Spinal cord (tissue), 10 donors: ENCODE results near the gene SYNDIG1L. TPM values are rescaled to one million over a fixed set of nuclear protein-coding genes. Genes with fewer than 3 reads are reported as not detected.
"Not testable (repeated sequence)": the region's sequence is repeated elsewhere in the genome, so short reads cannot be mapped to it uniquely, and the experiment has no call there.

ENCODE experiments used
- DNase-seq, 6 donors: peaks; one replicate each; pipeline versions ENCODE4 v3.0.0 to v3.0.0-alpha.2; 2013 to 2015; ENCODE audit warnings: low spot score in 6 of 6, low read depth in 4 of 6
- H3K27ac ChIP-seq: one replicate; pipeline ENCODE4 v1.5.1; 2013; ENCODE audit warnings: low read depth, low read length, control low read depth
- H3K27me3 ChIP-seq: one replicate; pipeline ENCODE4 v1.6.1; 2013; ENCODE audit warnings: low read length; ENCODE audit not compliant: control insufficient read depth, insufficient read depth
- H3K36me3 ChIP-seq: one replicate; pipeline ENCODE4 v1.6.1; 2013; ENCODE audit warnings: low read length; ENCODE audit not compliant: control insufficient read depth, insufficient read depth
- H3K4me1 ChIP-seq: one replicate; pipeline ENCODE4 v1.6.1; 2013; ENCODE audit warnings: low read length; ENCODE audit not compliant: control insufficient read depth, insufficient read depth
- H3K4me3 ChIP-seq: one replicate; pipeline ENCODE4 v1.5.1; 2013; ENCODE audit warnings: low read depth, low read length, control low read depth
- H3K9me3 ChIP-seq: one replicate; pipeline ENCODE4 v1.6.1; 2013; ENCODE audit warnings: low read length; ENCODE audit not compliant: control insufficient read depth, insufficient read depth
- WGBS: methylation state at CpG from one replicate; pipeline ENCODE4 v1.1.5; 2013; ENCODE audit warnings: missing lambda C conversion rate; ENCODE audit not compliant: insufficient coverage; 5-methylcytosine and 5-hydroxymethylcytosine counted together
- polyA plus RNA-seq, 2 donors: library from polyadenylated mRNA; unstranded; fragments of 120-200 nt; gene quantifications; one replicate each; pipeline ENCODE4 v1.2.1, GENCODE V29; 2013; ENCODE audit not compliant: insufficient read length in 2 of 2
- total RNA-seq, 2 donors: library from RNA; depleted of rRNA in 1 of 2; stranded (reverse); fragments of 120-200 nt in 1 of 2; fragments of >200 nt in 1 of 2; gene quantifications; one replicate each; pipeline versions ENCODE4 v1.2.3 to v1.2.4, GENCODE V29; 2013 to 2014
- donor health status: healthy.

SYNDIG1L gene
- total and polyA plus RNA-seq, 4 donors: 4.6 to 17.7 (median 12.7) TPM

GRCh38 chr14:74400031-74400685, 25.9 kb downstream of the SYNDIG1L start:
- DNase-seq: no peak
- Histone ChIP-seq H3K27me3 (no peaks in the 10 kb centered on the region), H3K4me1 (peaks cover 26% of the 10 kb centered on the region), H3K9me3 (no peaks in the 10 kb centered on the region), H3K4me3 (no peak overlapping the region), H3K27ac (no peak overlapping the region), H3K36me3 (peaks cover under 1% of the 10 kb centered on the region)
- WGBS: 59% methylated on average over 13 of the region's 13 CpGs

DNA sequence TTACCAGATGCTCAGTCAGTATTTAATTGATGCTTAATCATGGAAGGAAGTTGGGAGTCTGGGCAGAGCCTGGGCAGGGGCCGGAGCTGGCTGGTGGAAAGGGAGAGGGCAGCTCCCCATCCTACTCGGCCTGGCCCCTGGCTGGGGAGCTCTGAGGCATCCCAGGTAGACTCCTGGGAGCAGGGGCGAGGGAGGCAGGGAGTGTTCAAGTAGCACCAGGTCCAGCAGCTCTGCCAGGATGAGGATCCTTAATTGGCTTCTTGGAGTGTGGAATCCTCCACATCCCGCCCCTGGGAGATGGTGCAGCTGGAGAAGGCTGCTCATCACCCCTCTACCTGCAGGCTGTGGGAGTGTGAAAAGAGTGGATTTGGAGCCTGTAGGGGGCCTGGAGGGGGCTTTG, 30.9 kb downstream of the SYNDIG1L start:
- no peaks in the 10 kb centered on the region for H3K27me3 ChIP-seq
- H3K9me3 ChIP-seq: no peaks in the 10 kb centered on the region
- no peaks in the 10 kb centered on the region for H3K4me1 ChIP-seq
- no peak for DNase-seq
- no peaks in the 10 kb centered on the region for H3K36me3 ChIP-seq
- no peak overlapping the region for H3K4me3 ChIP-seq
- WGBS: 39% methylated on average over 4 of the region's 4 CpGs
- H3K27ac ChIP-seq: no peak overlapping the region

- no peak for DNase-seq
- Histone ChIP-seq H3K36me3 (no peaks in the 10 kb centered on the region), H3K27me3 (no peaks in the 10 kb centered on the region), H3K4me1 (no peaks in the 10 kb centered on the region), H3K9me3 (no peaks in the 10 kb centered on the region), H3K4me3 (no peak overlapping the region), H3K27ac (no peak overlapping the region)
- 75% methylated on average over 2 of the region's 2 CpGs for WGBS
Observed at GRCh38 chr14:74394549-74394948, 31.5 kb downstream of the SYNDIG1L start.

GRCh38 chr14:74392616-74393570, 33.1 kb downstream of the SYNDIG1L start:
- WGBS: 82% methylated on average over 8 of the region's 16 CpGs
- no peak overlapping the region for H3K4me3 ChIP-seq
- H3K4me1 ChIP-seq: no peaks in the 10 kb centered on the region
- no peak for DNase-seq
- H3K27ac ChIP-seq: no peak overlapping the region
- H3K27me3 ChIP-seq: no peaks in the 10 kb centered on the region
- no peaks in the 10 kb centered on the region for H3K9me3 ChIP-seq
- no peaks in the 10 kb centered on the region for H3K36me3 ChIP-seq

GRCh38 chr14:74391479-74391878, 34.5 kb downstream of the SYNDIG1L start:
- Histone ChIP-seq H3K36me3 (no peaks in the 10 kb centered on the region), H3K9me3 (no peaks in the 10 kb centered on the region), H3K27ac (no peak overlapping the region), H3K4me1 (no peaks in the 10 kb centered on the region), H3K27me3 (no peaks in the 10 kb centered on the region), H3K4me3 (no peak overlapping the region)
- WGBS: no CpG with 5 or more reads among the region's 3 CpGs
- DNase-seq: no peak

DNA sequence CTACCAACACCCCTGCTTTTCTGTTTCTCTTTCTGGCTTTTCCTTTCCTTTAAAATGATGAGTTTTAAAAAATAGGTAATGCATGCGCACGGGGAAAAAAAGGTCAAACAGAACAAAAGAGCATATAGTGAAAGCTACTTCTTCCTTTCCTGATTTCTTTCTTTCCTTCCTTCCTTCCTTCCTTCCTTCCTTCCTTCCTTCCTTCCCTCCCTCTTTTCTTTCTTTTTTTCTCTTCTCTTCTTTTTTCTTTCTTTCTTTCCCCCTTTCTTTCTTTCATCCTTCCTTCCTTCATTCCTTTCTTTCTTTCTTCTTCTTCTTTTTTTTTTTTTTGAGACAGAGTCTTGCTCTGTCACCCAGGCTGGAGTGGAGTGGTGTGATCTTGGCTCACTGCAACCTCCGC, 35.5 kb downstream of the SYNDIG1L start:
- not testable (repeated sequence) for H3K27ac ChIP-seq, H3K4me1 ChIP-seq, H3K36me3 ChIP-seq, H3K27me3 ChIP-seq, H3K9me3 ChIP-seq, H3K4me3 ChIP-seq, DNase-seq
- no CpG with 5 or more reads among the region's 3 CpGs for WGBS

DNA sequence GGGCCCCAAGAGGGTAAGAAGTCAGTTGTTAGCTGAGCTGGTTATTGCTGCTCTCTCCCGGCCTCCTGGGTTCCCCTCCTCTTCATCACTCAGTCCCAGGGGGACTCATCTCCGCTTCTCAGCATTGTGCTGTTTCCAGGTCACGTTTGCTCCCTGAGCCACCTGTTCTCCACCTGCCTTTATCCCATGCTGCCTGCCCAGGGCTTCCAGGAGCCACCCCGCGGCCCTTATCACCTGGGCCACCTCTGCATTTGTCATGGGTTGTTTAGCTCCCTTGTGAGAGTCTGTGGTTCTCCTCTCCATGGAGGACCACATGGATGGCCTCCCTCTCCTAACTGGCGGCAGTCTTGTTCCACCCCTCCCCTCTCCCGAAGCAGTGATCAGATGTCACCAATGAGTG, 36.0 kb downstream of the SYNDIG1L start:
- no peak for DNase-seq
- Histone ChIP-seq H3K27me3 (no peaks in the 10 kb centered on the region), H3K9me3 (no peaks in the 10 kb centered on the region), H3K36me3 (no peaks in the 10 kb centered on the region), H3K4me3 (no peak overlapping the region), H3K4me1 (no peaks in the 10 kb centered on the region), H3K27ac (no peak overlapping the region)
- 78% methylated on average over 5 of the region's 7 CpGs for WGBS

- WGBS: 83% methylated on average over 1 of the region's 4 CpGs
Observed at GRCh38 chr14:74382231-74382630, 43.8 kb downstream of the SYNDIG1L start.

DNA sequence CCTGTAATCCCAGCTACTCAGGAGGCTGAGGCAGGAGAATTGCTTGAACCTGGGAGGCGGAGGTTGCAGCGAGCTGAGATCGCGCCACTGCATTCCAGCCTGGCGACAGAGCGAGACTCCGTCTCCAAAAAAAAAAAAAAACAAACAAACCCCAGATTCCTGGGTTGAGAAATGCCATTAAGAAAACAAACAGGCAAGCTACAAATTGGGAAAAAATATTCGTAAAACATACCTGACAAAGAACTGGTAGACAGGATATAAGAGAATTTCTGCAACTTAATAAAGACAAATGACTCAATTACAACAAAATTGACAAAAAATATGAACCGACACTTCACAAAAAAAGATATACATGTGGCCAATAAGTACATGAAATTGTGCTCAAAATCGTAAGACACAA, 44.4 kb downstream of the SYNDIG1L start:
- not testable (repeated sequence) for DNase-seq, H3K27me3 ChIP-seq, H3K36me3 ChIP-seq, H3K9me3 ChIP-seq, H3K4me3 ChIP-seq, H3K27ac ChIP-seq, H3K4me1 ChIP-seq
- no CpG with 5 or more reads among the region's 10 CpGs for WGBS

More at GRCh38 chr14:74382231-74382630, 43.8 kb downstream of the SYNDIG1L start:
- Histone ChIP-seq H3K4me3 (no peak overlapping the region), H3K4me1 (no peaks in the 10 kb centered on the region), H3K27ac (no peak overlapping the region), H3K9me3 (no peaks in the 10 kb centered on the region), H3K36me3 (no peaks in the 10 kb centered on the region), H3K27me3 (no peaks in the 10 kb centered on the region)
- no peak for DNase-seq

GRCh38 chr14:74380845-74381244, 45.2 kb downstream of the SYNDIG1L start:
- Histone ChIP-seq H3K9me3 (no peaks in the 10 kb centered on the region), H3K27ac (no peak overlapping the region), H3K36me3 (no peaks in the 10 kb centered on the region), H3K4me1 (no peaks in the 10 kb centered on the region), H3K4me3 (no peak overlapping the region), H3K27me3 (no peaks in the 10 kb centered on the region)
- 82% methylated on average over 13 of the region's 13 CpGs for WGBS
- no peak for DNase-seq
